GM19099 (cell line): ENCODE results near the gene NHSL1.

ENCODE experiments used
- POLR2A ChIP-seq: IDR thresholded peaks from 3 replicates; pipeline ENCODE4 v1.6.1; 2011; ENCODE audit warnings: low read depth; ENCODE audit not compliant: insufficient read length; ENCODE audit errors: extremely low read depth

Gene NHSL1

DNA sequence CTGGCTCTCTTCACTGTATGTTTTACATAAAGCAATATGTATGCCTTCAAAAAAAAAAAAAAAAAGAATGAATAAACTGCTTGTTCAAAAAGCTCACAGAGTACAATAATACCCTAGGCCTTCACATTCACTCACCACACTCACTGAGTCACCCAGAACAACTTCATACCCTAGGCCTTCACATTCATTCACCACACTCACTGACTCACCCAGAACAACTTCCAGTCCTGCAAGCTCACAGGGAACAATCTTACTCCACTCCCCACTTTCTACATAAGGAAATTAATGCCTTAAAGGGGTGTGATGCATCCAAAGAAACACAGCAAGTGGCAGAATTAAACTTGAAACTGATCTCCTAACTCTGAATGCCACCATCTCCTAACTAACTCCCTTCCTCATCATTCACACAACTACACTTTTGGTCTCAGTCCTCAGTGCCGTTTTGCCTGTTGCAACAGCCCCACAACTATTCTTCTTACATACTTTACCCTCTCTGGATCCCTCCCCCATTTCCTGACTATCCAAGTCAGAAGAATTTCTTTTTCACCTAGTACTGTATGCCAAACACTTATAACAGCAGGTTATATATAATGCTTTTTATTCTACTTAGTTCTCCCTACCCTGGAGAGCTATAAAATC is 34.2 kb downstream of the NHSL1 start:
- no peak for TF ChIP-seq POLR2A

DNA sequence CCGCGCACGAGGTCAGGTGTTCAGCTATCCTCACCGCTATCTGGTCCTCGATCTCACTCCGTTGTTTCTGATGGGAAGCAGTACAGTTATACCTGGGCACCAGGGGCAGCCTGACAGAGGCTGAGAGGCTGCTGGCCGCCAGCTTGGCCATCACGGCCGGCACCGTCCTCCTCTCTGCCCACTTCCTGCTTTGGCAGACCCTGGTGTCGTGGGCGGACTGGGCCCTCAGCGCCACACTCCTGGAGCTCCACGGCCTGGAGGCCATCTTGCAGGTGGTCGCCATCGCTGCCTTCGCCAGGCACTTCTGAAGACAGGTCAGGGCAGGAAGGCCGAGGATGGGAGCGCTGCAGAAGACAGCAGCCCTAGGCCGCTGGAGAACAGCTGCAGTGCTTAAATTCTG is 35.2 kb downstream of the NHSL1 start:
- no peak for TF ChIP-seq POLR2A

DNA sequence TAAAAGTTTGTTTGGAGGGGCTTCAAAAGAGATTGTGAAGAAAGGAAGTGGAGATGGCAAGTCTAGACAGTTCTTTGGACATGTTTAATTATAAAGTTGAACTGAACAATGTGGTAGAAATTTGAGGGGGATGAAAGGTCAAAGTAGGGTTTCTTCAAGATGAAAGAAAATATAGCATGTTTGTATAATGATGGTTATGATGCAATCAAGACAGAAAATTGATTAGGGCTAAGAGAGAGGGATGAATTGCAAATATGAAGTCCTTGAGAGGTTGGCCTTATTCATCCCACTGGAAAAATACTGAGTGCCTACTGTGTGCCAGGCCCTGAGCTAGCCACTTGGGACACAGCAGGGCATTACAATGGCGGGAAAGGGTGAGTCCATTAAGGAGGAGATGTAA is 37.6 kb downstream of the NHSL1 start:
- TF ChIP-seq POLR2A, result no peak

DNA sequence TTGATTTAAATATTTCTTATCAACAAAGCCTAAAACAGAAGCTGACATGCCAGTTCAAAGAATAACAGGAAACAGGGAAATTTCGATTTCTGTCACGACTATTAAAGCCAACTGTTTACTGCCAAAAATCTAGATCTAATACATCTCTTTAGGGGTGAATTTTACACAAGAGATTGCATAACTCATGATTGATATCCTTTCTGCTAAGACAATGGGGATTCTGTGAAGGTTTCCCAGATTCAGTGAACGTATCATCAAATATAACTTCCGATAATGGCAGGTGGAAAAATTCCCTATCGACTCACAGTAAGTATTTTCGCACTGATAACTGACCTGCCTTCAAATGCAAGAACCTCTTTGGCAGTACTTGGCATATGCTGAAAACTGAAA is 42.9 kb downstream of the NHSL1 start:
- no peak for TF ChIP-seq POLR2A

DNA sequence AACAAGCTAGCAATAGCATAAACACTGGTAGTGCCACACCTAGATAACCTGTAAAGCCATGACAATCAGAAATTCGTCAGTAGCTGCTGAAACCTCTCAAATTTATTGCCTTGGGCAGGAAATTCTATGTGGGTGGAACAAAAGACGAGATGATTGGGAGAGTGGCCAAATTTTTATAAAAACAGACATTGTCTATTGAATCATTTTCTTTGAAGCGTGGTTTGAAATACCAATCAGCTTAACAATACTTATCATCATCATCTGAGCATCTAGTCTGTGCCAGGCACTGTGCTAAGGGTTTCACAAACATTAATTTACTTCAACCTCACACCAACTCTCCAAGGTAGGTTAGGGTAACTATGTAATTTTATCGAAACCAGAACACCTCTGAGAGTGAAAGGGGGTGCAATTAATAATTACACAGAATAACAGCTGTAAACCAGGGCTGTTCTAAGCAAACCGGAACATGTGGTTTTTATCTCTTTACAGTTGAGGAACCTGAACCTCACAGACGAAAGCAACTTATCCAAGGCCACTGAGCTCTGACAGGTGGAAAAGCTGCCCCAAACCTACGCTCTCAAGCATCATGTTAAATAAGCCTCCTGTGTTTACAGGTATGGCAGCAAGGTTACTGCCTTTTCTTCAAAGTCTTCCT is 43.4 kb downstream of the NHSL1 start:
- TF ChIP-seq POLR2A, result no peak

DNA sequence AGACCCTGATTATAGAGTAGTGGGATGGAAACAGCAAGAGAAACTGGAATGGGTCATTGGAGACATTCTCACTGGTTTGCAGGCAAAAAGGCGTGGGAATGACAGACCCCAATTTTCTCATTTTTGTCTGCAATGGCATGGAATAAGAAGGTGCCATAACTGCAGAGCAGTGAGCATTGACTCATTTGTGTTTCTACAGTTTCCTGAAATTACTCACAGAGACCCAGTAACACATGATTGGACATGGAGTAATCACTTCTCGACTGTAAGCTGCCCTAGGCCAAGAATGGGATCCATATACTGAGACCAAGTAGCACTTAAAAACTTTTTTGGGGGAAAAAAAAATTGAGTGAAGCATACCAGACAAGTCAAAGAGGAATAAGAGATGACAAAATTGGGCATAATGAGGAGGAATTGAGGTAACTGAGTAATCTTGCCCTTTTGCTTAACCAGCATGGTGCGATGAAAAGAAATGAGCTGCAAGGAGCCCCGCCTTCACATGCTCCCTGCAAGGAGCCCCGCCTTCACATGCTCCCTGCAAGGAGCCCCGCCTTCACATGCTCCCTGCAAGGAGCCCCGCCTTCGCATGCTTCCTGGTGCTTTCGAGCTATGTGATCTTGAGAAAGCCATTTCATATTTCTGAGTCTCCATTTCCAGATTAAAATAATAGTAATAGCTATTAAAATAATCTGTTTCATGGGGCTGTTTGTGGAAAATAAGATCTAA is 44.1 kb downstream of the NHSL1 start:
- no peak for TF ChIP-seq POLR2A

DNA sequence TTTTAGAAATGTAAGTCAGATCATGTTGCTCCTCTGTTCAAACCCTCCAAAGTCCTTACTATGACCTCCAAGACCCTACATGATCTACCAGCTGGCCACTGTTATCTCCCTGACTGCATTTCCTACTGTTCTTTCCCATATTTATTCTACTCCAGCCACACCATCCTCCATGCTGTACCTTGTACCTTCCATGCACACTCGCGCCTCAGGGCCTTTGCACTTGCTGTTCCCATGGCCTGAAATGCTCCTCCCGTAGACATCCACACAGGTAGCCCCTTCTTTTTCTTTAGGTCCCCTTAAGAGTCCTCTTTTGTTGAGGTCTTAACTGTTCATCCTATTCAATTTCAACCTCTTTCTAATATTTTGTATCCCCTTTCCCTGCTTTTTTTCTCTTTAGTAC is 48.3 kb downstream of the NHSL1 start:
- no peak for TF ChIP-seq POLR2A

DNA sequence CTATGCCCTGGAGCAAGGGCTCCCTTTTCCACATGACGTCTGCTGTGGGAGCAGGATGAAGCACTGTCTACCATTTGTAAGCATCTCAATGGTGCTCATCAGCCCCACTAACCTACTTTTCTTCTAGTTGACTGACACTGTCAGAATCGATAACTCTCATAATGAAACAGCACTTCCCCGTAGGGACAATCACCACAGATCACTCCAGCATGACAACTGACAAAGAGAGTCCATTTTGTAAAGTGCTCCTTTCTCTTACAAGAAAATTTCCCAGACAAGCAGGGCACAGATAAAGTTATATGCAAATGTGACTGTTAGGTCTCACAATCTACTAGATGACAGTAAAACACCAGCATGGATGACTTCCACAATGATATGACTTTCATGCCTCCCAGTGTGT is 48.8 kb downstream of the NHSL1 start:
- TF ChIP-seq POLR2A, result no peak

DNA sequence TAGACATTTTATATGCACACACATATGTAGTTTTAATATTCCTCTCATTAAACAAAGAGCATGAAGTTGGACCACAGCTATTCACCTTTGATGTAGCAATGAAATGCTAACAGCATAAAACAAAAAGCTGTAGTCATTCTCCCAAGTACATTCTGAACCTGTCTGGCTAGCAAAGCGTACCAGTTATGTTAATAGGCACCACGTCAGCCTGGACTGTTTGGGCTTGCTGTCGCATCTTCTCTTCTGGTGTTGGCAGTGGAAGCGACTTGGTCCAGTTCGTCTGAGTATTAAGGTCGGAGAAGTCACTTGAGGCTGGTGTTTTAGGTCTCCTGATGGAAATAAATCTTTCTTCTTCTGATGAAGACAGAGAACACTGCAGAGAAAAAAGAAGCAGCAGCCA is 52.5 kb downstream of the NHSL1 start:
- TF ChIP-seq POLR2A, result no peak

DNA sequence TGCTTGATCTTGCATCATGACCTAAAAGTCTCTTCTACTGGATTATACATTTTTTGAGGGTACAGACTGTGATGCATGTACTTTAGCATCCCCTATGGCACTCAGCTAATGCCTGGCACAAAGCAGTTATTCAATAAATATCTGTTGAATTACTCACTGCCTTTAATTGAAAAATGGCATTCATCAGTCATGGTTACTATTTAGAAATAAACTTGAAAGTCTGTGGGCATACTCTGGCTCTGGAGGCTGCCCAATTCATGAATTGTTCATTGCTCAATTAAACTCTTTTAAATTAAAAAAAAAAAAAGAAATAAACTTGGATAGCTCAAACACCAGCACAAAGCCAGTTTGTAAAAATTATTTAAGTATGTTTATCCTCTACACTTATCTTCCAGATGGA is 55.3 kb downstream of the NHSL1 start:
- TF ChIP-seq POLR2A, result no peak

DNA sequence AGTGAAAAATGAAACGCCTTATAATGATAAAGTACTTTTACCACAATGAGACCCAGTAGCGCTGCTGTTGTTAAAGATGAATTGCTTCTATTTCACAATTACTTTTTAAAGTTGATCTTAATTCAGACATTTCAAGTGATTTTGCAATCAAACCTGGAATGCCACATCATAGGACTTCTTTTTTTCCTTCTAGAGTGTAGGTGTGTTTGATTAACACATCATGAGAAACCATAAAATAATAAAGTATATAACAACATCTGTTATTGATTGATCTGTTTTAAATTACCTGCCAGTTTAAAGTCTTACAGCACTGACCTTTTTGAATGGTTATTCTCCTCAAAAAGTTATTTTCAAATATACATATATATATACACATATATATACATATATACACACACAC is 56.6 kb downstream of the NHSL1 start:
- no peak for TF ChIP-seq POLR2A

DNA sequence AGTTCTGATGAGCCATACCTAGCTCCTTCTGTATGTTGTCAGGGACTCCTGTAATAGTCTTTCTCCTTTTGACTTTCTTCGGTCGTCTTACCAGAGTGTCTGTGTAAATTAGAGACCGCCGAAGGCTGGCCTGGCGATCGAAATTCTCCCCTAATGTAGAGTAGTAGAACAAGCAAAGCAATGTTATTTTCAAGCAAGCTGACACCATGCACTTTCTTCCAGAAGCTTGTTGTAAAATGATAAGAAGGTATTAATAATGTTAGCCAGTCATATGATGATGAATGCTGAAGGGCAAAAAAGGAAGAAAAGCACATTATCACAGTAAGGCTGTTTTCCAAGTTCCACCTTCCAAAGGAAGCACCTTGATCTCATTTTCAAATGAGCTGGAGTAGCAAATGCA is 57.3 kb downstream of the NHSL1 start:
- no peak for TF ChIP-seq POLR2A

DNA sequence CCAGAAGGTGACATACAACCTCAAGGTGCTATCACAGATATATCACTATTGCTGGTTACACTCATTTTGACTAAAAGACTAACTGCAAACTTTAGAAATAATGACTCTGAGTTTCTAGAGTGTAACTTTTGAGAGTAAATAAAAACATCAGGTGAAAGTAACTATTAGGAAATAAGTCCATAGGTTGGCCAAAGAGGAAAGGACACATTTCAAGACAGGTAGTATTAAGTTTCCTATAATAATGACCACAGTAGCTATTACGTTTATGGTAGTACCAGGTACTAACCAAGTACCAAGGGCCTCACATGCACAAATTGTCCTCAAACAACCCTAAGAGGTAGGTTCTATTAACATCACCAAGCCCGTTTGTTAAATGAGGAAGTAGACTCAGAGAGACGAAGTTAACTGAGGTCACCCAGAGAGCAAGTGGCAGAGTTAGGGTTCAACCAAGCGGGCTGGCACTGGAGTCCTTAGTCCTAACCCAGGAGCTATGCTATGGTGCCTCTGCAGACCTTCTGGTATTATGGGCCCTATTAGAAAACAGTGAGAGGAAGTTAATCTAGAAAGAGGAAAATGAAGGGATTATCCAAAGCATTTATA is 58.4 kb downstream of the NHSL1 start:
- no peak for TF ChIP-seq POLR2A

DNA sequence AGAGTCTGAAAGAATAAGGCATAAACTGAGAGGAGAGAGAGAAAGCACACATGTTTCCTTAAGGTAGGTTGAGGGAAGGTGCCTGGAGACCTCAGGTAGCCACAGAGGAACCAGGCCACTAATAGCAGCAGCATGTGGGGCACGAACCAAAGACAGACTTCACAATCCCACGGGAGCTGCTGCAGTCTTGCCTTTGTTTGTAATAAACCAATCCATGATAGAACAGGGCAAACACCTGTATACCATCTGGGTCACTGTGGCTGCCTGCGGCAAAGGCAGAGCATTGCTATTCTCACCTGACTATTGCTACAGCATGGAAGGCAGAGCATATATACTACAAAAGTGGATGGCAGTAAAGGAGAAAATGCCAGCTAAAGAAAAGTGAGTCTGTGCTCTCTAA is 59.0 kb downstream of the NHSL1 start:
- no peak for TF ChIP-seq POLR2A

DNA sequence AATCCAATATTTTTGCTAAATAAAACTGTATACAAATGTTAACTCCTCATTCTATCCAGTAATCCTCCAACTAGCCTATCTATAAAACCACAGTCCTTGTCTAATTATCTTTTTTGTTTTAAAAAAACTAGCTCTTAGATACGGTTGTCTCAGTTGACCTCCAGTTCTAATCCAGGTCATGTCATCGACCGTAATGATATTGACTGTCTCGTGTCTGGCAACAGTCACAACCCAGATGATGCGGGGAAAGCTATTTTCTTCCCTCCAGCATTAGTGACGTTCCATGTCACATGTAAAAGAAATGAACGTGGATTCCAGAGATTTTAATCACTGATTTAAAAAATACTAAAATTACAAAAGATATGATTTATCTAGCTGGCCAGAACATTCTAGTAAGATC is 59.7 kb downstream of the NHSL1 start:
- TF ChIP-seq POLR2A, result no peak

DNA sequence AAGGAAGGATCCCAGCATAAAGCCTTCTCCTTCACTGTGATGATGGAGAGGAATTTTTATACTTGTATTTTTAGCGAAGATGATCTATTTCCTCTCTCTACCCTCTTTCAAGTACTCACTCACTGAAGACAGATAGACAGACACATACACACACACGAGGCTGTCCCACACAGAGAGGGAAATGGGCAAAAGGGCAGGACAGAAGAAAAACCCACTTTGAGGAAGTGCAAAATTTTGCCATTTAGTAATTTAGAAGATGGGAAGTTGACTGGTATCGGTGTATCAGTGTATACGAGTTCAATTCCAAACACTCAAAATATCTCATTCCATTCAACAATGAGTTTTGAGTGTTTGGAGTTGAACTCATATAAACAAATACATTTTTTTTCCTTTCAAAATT is 64.4 kb downstream of the NHSL1 start:
- no peak for TF ChIP-seq POLR2A
